Natural killer cell treated with Interleukin-12 subunit alpha and Interleukin-12 subunit beta and Interleukin-15 and Interleukin-18, amount 100 ng/mL, for 72 hours (primary cell): ENCODE measurements around the gene KLHL7. TPM values are rescaled to one million over a fixed set of nuclear protein-coding genes. Genes with fewer than 3 reads are reported as not detected.
A peak's percentile ranks its signal among the peaks of the same experiment; 100 is the strongest.
"Not testable (repeated sequence)": the region's sequence is repeated elsewhere in the genome, so short reads cannot be mapped to it uniquely, and the experiment has no call there.

Experiments used
- ATAC-seq, 2 donors: fragments of 150-1000 bp; cut with Tn5 transposase in 1 of 2; sonication (Bioruptor Pico), chemical (Tn5 transposase) in 1 of 2; 2 replicates each; pipeline ENCODE4 v1.10.0; 2021
- DNase-seq: peaks from one replicate; pipeline ENCODE4 v3.0.0; 2022; ENCODE audit warnings: low spot score
- H3K27ac Mint-ChIP-seq, 2 donors: 1 replicate in 1 of 2; 2 replicates in 1 of 2; pipeline ENCODE4 v1.8.0; 2022; ENCODE audit warnings: mixed read lengths in 2 of 2, mild to moderate bottlenecking in 1 of 2, moderate library complexity in 1 of 2
- H3K27me3 Mint-ChIP-seq, 2 donors: 1 replicate in 1 of 2; 2 replicates in 1 of 2; pipeline ENCODE4 v1.8.0; 2022; ENCODE audit warnings: mixed read lengths in 2 of 2
- H3K36me3 Mint-ChIP-seq: one replicate; pipeline ENCODE4 v1.8.0; 2022; ENCODE audit warnings: mixed read lengths
- H3K4me1 Mint-ChIP-seq, 2 donors: 1 replicate in 1 of 2; 2 replicates in 1 of 2; pipeline ENCODE4 v1.8.0; 2022; ENCODE audit warnings: low read depth in 2 of 2, mixed read lengths in 2 of 2, mild to moderate bottlenecking in 1 of 2
- H3K4me3 Mint-ChIP-seq: one replicate; pipeline ENCODE4 v1.8.0; 2022; ENCODE audit warnings: mixed read lengths
- H3K9me3 Mint-ChIP-seq: 2 replicates; pipeline ENCODE4 v1.8.0; 2022; ENCODE audit warnings: mixed read lengths
- total RNA-seq, 2 donors: library from RNA; stranded (reverse); gene quantifications; one replicate each; pipeline ENCODE4 v1.2.3, GENCODE V29; 2022

The KLHL7 gene
- total RNA-seq, 2 donors from 2014 or later = 19.5 to 20.1 TPM

- H3K4me3 Mint-ChIP-seq = no peak overlapping the region
- H3K9me3 Mint-ChIP-seq = no peaks in the 10 kb centered on the region
- H3K36me3 Mint-ChIP-seq = no peaks in the 10 kb centered on the region
- no peaks in the 10 kb centered on the region for H3K4me1 Mint-ChIP-seq
- H3K27me3 Mint-ChIP-seq = peaks cover 20 to 28% of the 10 kb centered on the region in 2 donors
- ATAC-seq = peak; percentile 45 to 52
- no peak for DNase-seq
- no peak overlapping the region for H3K27ac Mint-ChIP-seq
Measured at GRCh38 chr7:23220690-23221305, 115.2 kb downstream of the KLHL7 start.

GRCh38 chr7:23222439-23223030 is 117.0 kb downstream of the KLHL7 start:
- H3K9me3 Mint-ChIP-seq = no peaks in the 10 kb centered on the region
- peaks cover 17 to 24% of the 10 kb centered on the region in 2 donors for H3K27me3 Mint-ChIP-seq
- no peak overlapping the region for H3K27ac Mint-ChIP-seq
- no peaks in the 10 kb centered on the region for H3K36me3 Mint-ChIP-seq
- ATAC-seq (peak in 1 of 2 donors; percentile 8), DNase-seq (no peak)
- no peak overlapping the region for H3K4me3 Mint-ChIP-seq
- no peaks in the 10 kb centered on the region for H3K4me1 Mint-ChIP-seq

GRCh38 chr7:23224364-23224763 is 118.8 kb downstream of the KLHL7 start:
- H3K36me3 Mint-ChIP-seq, DNase-seq, ATAC-seq, H3K27ac Mint-ChIP-seq, H3K9me3 Mint-ChIP-seq, H3K4me3 Mint-ChIP-seq, H3K4me1 Mint-ChIP-seq: not testable (repeated sequence)
- H3K27me3 Mint-ChIP-seq = peaks cover 14 to 15% of the 10 kb centered on the region in 2 donors

GRCh38 chr7:23226844-23227450 is 121.4 kb downstream of the KLHL7 start:
- H3K9me3 Mint-ChIP-seq = no peaks in the 10 kb centered on the region
- no peak overlapping the region for H3K4me3 Mint-ChIP-seq
- ATAC-seq = no peak
- H3K36me3 Mint-ChIP-seq = no peaks in the 10 kb centered on the region
- DNase-seq = no peak
- no peaks in the 10 kb centered on the region for H3K4me1 Mint-ChIP-seq
- H3K27me3 Mint-ChIP-seq = peaks cover 12 to 15% of the 10 kb centered on the region in 2 donors
- no peak overlapping the region for H3K27ac Mint-ChIP-seq

Other genes with a start within 250 kb of the KLHL7 start
- 10 to 100 TPM; 47.1 to 67.4 TPM for gene HYCC1, start 91.7 kb upstream of the KLHL7 start, total RNA-seq
- 10 to 100 TPM; 41.2 to 86.2 TPM for gene NUP42, start 76.3 kb downstream of the KLHL7 start, total RNA-seq
- gene GPNMB, start 141.0 kb downstream of the KLHL7 start, total RNA-seq = not detected
- gene MALSU1, start 193.6 kb downstream of the KLHL7 start, total RNA-seq = 10 to 100 TPM; 43.0 to 60.4 TPM